HG02973 (cell line): ENCODE measurements around the gene GCG.

ENCODE experiments used
- ATAC-seq: cut with Tn5 transposase; IDR thresholded peaks from one replicate; pipeline ENCODE4 v1.9.1; 2021; ENCODE audit warnings: moderate library complexity; ENCODE audit not compliant: unreplicated experiment

GCG gene

DNA sequence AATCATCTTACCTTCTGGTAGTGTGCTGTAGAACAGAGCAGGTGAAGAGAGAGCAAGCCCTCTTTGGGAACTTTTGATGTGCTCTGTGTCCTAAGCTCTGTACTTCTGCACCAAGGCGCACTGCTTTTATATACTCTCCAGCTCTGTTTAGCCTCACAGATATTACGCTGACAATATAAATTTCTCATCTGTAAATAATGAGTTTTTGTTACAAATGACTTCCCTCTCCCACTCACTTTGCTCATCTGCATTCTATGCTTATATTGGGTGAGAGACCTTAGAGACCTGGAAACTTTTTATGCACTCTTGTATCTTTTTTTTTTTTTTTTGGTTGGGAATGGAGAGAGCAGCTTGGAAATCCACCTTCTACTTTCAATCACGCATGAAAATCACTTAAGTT lies at the start of gene GCG:
Gene GCG (minus strand): TSS at position 101 of the 400 bp plus-strand sequence. CDS start 3,069 bp downstream, outside the sequence.
- no peak for ATAC-seq

GRCh38 chr2:162200636-162201035 lies 48.6 kb upstream of the GCG start:
- no peak for ATAC-seq

- ATAC-seq = no peak
These were observed 47.9 kb upstream of the GCG start for GRCh38 chr2:162199913-162200312.

DNA sequence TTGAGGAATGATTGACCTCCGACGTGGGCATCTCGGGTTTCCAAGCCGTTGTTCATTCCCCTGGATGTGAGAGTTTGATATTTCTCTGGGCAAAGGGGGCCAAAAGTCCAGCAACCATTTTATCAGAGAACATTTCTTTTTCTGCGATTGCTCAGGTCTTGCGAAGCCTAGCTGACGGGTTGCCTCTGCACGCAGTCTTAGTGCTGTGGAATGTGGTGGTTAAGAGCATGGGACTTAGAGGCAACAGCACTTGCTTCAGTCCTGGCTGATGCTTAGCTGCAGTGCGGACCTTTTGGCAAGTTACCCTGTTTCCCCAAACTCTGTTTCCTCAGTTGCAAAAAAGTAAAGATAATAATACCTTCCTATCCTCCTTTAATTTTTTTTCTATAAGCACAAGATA lies 46.2 kb upstream of the GCG start:
- no peak for ATAC-seq

DNA sequence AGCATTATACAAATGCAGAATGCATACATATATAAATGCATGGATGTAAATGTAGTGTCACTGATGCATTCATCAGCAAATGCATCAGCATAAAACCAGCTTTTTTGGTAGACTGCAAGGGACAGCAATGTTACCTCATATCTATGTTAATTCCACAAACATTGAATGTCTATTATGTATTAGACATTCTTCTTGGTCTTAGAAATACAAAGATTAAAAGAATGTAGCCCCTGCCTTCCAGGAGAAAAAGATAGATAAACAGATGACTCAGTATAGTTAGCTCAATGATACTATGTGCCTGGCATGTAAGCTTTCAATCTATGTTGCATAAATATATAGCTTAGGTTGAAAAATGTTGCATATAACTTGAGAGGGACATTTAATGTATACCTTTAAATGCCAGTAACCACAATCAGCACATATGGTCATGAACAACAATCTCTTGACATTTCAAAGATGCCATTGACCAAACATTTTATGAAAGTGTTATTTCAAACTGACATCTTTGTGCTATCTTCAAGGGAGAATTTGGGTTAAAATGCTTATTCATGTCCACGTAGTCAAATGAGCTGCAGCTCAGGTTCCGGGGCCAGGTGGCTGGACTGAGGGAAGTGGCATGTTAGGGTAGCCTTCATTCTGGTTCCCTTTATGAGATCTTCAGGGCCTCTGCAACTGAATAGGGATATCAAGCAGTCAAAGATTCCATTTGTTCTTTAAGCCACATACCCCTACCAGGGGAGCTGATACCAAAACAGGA lies 45.2 kb upstream of the GCG start:
- no peak for ATAC-seq

DNA sequence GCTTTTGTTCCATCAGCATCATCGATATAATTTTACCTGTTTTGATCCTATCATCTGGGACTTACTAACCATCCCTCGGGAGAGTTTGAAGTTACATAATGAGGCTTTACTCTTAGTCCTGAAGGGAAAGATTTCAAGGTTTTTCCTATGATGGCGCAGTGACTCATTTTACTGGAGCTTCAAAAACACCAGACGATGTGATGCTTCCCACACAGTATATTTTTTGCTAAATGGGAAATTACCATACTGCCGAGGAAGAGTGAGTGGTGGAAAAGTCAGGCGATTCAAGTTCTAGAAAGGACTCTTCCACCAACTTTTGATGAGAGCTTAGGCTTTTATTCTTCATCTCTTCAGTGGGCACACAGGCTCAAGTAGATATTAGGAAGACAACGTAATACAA lies 44.6 kb upstream of the GCG start:
- ATAC-seq = no peak

DNA sequence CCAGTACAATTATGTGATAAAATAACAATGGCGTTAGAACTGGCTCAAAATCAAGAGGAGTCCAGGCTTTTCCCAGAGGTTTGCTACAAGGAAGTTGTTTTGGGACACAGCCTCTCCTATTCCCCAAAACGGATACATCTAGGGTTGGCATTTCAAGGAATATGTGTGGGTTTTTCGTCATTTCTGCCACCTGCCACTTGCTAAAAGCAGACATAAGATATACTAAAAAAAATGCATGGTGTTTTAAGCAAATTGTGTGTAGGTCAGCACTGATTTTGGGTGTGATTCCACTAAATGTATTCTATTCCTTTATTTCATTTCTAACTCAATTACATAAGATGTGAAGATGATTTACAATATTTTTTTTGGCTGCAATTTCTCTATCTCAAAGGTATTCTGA lies 36.4 kb upstream of the GCG start:
- ATAC-seq = no peak

GRCh38 chr2:162185541-162186232 lies 33.6 kb upstream of the GCG start:
- no peak for ATAC-seq

- no peak for ATAC-seq
These were observed 32.9 kb upstream of the GCG start for GRCh38 chr2:162184821-162185450.

GRCh38 chr2:162184359-162184758 lies 32.3 kb upstream of the GCG start:
- ATAC-seq = no peak

- no peak for ATAC-seq
These were observed 30.3 kb upstream of the GCG start for GRCh38 chr2:162182395-162182794.

- ATAC-seq = no peak
These were observed 25.3 kb upstream of the GCG start for GRCh38 chr2:162177301-162177700.

DNA sequence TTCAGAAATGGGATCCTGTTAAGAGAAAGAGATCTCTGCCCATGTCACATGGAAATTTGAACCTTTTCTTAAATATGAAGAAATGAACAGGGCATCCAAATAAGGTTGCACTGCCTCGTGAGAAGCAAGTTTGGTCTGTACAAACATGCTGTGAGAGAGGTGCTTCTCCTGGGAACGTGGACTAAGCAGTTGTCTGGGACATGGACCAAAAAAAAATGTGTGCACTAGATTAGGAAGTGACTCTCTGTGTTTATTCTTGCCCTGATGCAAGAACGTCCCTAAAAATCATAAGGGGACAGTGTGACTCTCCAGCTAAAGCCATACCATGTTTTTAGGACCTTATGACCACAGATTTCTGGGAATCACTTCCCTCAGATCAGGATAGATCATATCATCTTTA lies 23.7 kb upstream of the GCG start:
- no peak for ATAC-seq

DNA sequence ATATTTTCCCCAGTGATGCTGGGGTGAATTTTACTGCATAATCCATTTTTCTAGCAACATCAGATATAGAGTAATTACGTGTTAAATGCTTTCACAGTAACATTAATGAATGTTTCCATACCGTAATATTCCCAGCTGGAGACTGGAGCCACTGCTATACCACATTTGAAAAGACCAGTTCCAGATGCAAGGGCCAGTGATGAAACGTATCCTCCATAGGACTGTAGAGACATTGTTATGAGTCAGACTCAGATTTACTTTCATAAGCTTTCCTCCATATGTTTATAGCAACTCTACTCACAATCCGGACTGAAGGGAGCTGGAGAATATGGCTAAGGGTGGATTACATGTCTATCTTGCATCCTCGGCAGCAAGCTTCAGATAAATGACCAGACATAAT lies 22.7 kb upstream of the GCG start:
- no peak for ATAC-seq

- no peak for ATAC-seq
These were observed 20.8 kb upstream of the GCG start for GRCh38 chr2:162172802-162173370.

- ATAC-seq = no peak
These were observed 14.7 kb upstream of the GCG start for GRCh38 chr2:162166745-162167144.

- no peak for ATAC-seq
These were observed 14.1 kb upstream of the GCG start for GRCh38 chr2:162166174-162166573.

GRCh38 chr2:162164802-162165201 lies 12.8 kb upstream of the GCG start:
- ATAC-seq = no peak

DNA sequence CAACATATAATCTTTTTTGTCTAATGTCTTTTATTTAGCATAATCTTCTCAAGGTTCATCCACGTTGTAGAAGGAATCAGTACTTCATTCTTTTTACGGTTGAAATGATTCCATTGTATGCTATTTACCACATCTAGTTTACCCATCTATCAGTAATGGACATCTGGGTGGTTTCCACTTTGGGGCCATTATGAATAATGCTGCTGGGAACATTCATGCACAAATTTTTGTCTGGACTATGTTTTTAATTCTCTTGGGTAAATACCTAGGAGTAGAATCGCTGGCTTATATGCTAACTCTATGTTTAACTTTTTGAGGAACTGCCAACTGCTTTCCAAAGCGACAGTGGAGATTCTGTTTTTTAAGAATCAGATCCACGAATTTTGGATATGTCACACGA lies 7.4 kb upstream of the GCG start:
- no peak for ATAC-seq

- no peak for ATAC-seq
These were observed 4.1 kb upstream of the GCG start for GRCh38 chr2:162156149-162156548.

- no peak for ATAC-seq
These were observed 3.0 kb upstream of the GCG start for GRCh38 chr2:162155093-162155492.
